GM23338 (cell line): Measurements from ENCODE around the gene ACP3. TPM values are rescaled to one million over a fixed set of nuclear protein-coding genes. Genes with fewer than 3 reads are reported as not detected.

Source experiments
- ATAC-seq: fragments of 200-7000 bp; cut with Tn5 transposase; 3 replicates; pipeline ENCODE4 v1.9.1; 2020
- DNase-seq: peaks from one replicate; pipeline ENCODE4 v3.0.0-alpha.2; 2015; ENCODE audit warnings: low spot score
- H2AFZ ChIP-seq: fragments of 200-600 bp; sonication (generic); 2 replicates; pipeline ENCODE4 v1.8.0; 2016; ENCODE audit warnings: antibody characterized with exemption, mild to moderate bottlenecking, moderate library complexity
- H3F3A ChIP-seq: fragments of 200-600 bp; sonication (generic); replicated peaks from 2 replicates; pipeline ENCODE4 v1.8.0; 2017; ENCODE audit warnings: antibody characterized with exemption, mixed run types, low read depth
- H3K27ac ChIP-seq: fragments of 200-600 bp; sonication (generic); 2 replicates; pipeline ENCODE4 v1.6.1; 2016; ENCODE audit warnings: low read depth
- H3K27me3 ChIP-seq: fragments of 200-600 bp; sonication (generic); 2 replicates; pipeline ENCODE4 v1.8.0; 2016; ENCODE audit warnings: mild to moderate bottlenecking, mixed run types, moderate library complexity; ENCODE audit not compliant: insufficient read depth
- H3K36me3 ChIP-seq: fragments of 200-600 bp; sonication (generic); 2 replicates; pipeline ENCODE4 v1.8.0; 2016; ENCODE audit warnings: mild to moderate bottlenecking; ENCODE audit not compliant: insufficient read depth
- H3K4me1 ChIP-seq: fragments of 200-600 bp; sonication (generic); 2 replicates; pipeline ENCODE4 v1.8.0; 2016; ENCODE audit warnings: mild to moderate bottlenecking, moderate library complexity; ENCODE audit not compliant: insufficient read depth
- H3K4me2 ChIP-seq: fragments of 200-600 bp; sonication (generic); 2 replicates; pipeline ENCODE4 v1.7.1; 2017; ENCODE audit warnings: mixed run types
- H3K4me3 ChIP-seq: fragments of 200-600 bp; sonication (generic); 2 replicates; pipeline ENCODE4 v1.6.1; 2016; ENCODE audit warnings: mixed run types
- H3K79me2 ChIP-seq: fragments of 200-600 bp; sonication (generic); replicated peaks from 2 replicates; pipeline ENCODE4 v1.8.0; 2017; ENCODE audit warnings: mild to moderate bottlenecking; ENCODE audit not compliant: insufficient read depth
- H3K9me2 ChIP-seq: fragments of 200-600 bp; sonication (generic); 2 replicates; pipeline ENCODE4 v1.8.0; 2017; ENCODE audit not compliant: insufficient read depth
- H4K20me1 ChIP-seq: fragments of 200-600 bp; sonication (generic); replicated peaks from 2 replicates; pipeline ENCODE4 v1.8.0; 2017; ENCODE audit warnings: mild to moderate bottlenecking; ENCODE audit not compliant: insufficient read depth
- H3K27ac Mint-ChIP-seq: 2 replicates; pipeline ENCODE4 v1.8.0; 2020; ENCODE audit warnings: inconsistent platforms, mild to moderate bottlenecking, moderate library complexity, mixed read lengths
- H3K27me3 Mint-ChIP-seq: 3 replicates; pipeline ENCODE4 v1.8.0; 2022; ENCODE audit warnings: low read depth, mild to moderate bottlenecking, moderate library complexity, mixed read lengths, inconsistent platforms; ENCODE audit not compliant: insufficient read depth, poor library complexity
- H3K36me3 Mint-ChIP-seq: 3 replicates; pipeline ENCODE4 v1.8.0; 2021; ENCODE audit warnings: low read depth, mild to moderate bottlenecking, inconsistent platforms, moderate library complexity, mixed read lengths
- H3K4me1 Mint-ChIP-seq: 3 replicates; pipeline ENCODE4 v1.8.0; 2020; ENCODE audit warnings: mild to moderate bottlenecking, inconsistent platforms, mixed read lengths
- H3K4me3 Mint-ChIP-seq: 3 replicates; pipeline ENCODE4 v1.8.0; 2021; ENCODE audit warnings: moderate library complexity, mild to moderate bottlenecking, inconsistent platforms, mixed read lengths
- H3K9me3 Mint-ChIP-seq: 3 replicates; pipeline ENCODE4 v1.8.0; 2020; ENCODE audit warnings: moderate library complexity, mild to moderate bottlenecking, inconsistent platforms, mixed read lengths
- CREB1 ChIP-seq: fragments of 250-450 bp; sonication (Bioruptor Pico); IDR thresholded peaks from 2 replicates; pipeline ENCODE4 v1.5.0; 2020; ENCODE audit warnings: low read depth, mild to moderate bottlenecking, moderate library complexity
- ETS1 ChIP-seq: IDR thresholded peaks from 2 replicates; pipeline ENCODE4 v1.6.1; 2016; ENCODE audit warnings: antibody characterized with exemption
- EZH2 ChIP-seq: fragments of 200-600 bp; sonication (generic); IDR thresholded peaks from one replicate; pipeline ENCODE4 v1.8.0; 2017; ENCODE audit warnings: antibody characterized with exemption, mild to moderate bottlenecking, low read depth; ENCODE audit not compliant: unreplicated experiment
- EZH2phosphoT487 ChIP-seq: fragments of 200-600 bp; sonication (generic); IDR thresholded peaks from one replicate; pipeline ENCODE4 v1.8.1; 2018; ENCODE audit warnings: antibody characterized with exemption; ENCODE audit not compliant: unreplicated experiment
- JUNB ChIP-seq: IDR thresholded peaks from one replicate; pipeline ENCODE4 v1.6.1; 2016; ENCODE audit warnings: antibody characterized with exemption; ENCODE audit not compliant: unreplicated experiment
- NANOG ChIP-seq: IDR thresholded peaks from 2 replicates; pipeline ENCODE4 v1.6.1; 2016; ENCODE audit warnings: antibody characterized with exemption, borderline replicate concordance
- POLR2AphosphoS5 ChIP-seq: IDR thresholded peaks from 2 replicates; pipeline ENCODE4 v1.6.1; 2016; ENCODE audit warnings: antibody characterized with exemption, low read depth
- REST ChIP-seq: IDR thresholded peaks from one replicate; pipeline ENCODE4 v1.6.1; 2018; ENCODE audit warnings: antibody characterized with exemption; ENCODE audit not compliant: unreplicated experiment
- STAT1 ChIP-seq: IDR thresholded peaks from one replicate; pipeline ENCODE4 v1.6.1; 2016; ENCODE audit warnings: antibody characterized with exemption; ENCODE audit not compliant: unreplicated experiment
- ZNF114 ChIP-seq: fragments of 250-450 bp; sonication (Bioruptor Pico); IDR thresholded peaks from 2 replicates; pipeline ENCODE4 v1.5.0; 2020; ENCODE audit warnings: mild to moderate bottlenecking, moderate library complexity
- ZNF331 ChIP-seq: fragments of 250-450 bp; sonication (Bioruptor Pico); IDR thresholded peaks from 2 replicates; pipeline ENCODE4 v1.5.0; 2020; ENCODE audit warnings: low read depth, mild to moderate bottlenecking, moderate library complexity
- ZNF462 ChIP-seq: fragments of 250-450 bp; sonication (Bioruptor Pico); IDR thresholded peaks from 2 replicates; pipeline ENCODE4 v1.5.0; 2020; ENCODE audit warnings: mild to moderate bottlenecking, moderate library complexity
- polyA plus RNA-seq: library from polyadenylated mRNA; unstranded; fragments of >200 nt; fragmentation: Nextera tagmentation; extraction: Ambion mirVana; gene quantifications from 2 replicates; pipeline ENCODE4 v1.2.1, GENCODE V29; 2016
- total RNA-seq: library from RNA; depleted of rRNA; stranded (reverse); fragments of >200 nt; shearing (Covaris generic); gene quantifications from 2 replicates; pipeline ENCODE4 v1.2.3, GENCODE V29; 2014

Gene ACP3
- total and polyA plus RNA-seq, 2 experiments from 2014 or later, result 1.1 to 3.5 TPM

- Histone ChIP-seq H3K79me2 (no peaks in the 10 kb centered on the region), H3K4me1 (peaks cover 16% of the 10 kb centered on the region), H3K9me2 (no peaks in the 10 kb centered on the region), H3K4me3 (no peak overlapping the region), H3K27ac (no peak overlapping the region), H3K27me3 (no peaks in the 10 kb centered on the region), H4K20me1 (no peaks in the 10 kb centered on the region), H3K36me3 (no peaks in the 10 kb centered on the region), H3K4me2 (no peak overlapping the region), H2AFZ (no peak overlapping the region), H3F3A (no peaks in the 10 kb centered on the region)
- H3K27me3 Mint-ChIP-seq, result no peaks in the 10 kb centered on the region
- no peaks in the 10 kb centered on the region for H3K36me3 Mint-ChIP-seq
- no peak for TF ChIP-seq POLR2AphosphoS5
- TF ChIP-seq ZNF114, result no peak
- no peaks in the 10 kb centered on the region for H3K9me3 Mint-ChIP-seq
- no peak overlapping the region for H3K4me3 Mint-ChIP-seq
- no peak overlapping the region for H3K27ac Mint-ChIP-seq
- peaks cover 27% of the 10 kb centered on the region for H3K4me1 Mint-ChIP-seq
- ATAC-seq (no peak), DNase-seq (no peak)
These were observed 31.3 kb downstream of the ACP3 start for GRCh38 chr3:132348531-132348930.

- Mint-ChIP-seq H3K4me3 (peak overlapping the region; percentile 1; the same call in 1 of the 3 replicates), H3K9me3 (no peaks in the 10 kb centered on the region), H3K27me3 (no peaks in the 10 kb centered on the region), H3K36me3 (no peaks in the 10 kb centered on the region), H3K4me1 (peaks cover 26% of the 10 kb centered on the region), H3K27ac (peak overlapping the region; percentile 29)
- no peak for DNase-seq
- H3K4me3 ChIP-seq, result no peak overlapping the region
- H4K20me1 ChIP-seq, result no peaks in the 10 kb centered on the region
- ATAC-seq, result no peak
- H3K27me3 ChIP-seq, result no peaks in the 10 kb centered on the region
- H3K27ac ChIP-seq, result no peak overlapping the region
- H3K79me2 ChIP-seq, result no peaks in the 10 kb centered on the region
- peak overlapping the region; percentile 25 for H3K4me2 ChIP-seq
- H2AFZ ChIP-seq, result peak overlapping the region; percentile 29; the same call in 1 of the 2 replicates
- no peaks in the 10 kb centered on the region for H3F3A ChIP-seq
- H3K4me1 ChIP-seq, result peaks cover 16% of the 10 kb centered on the region
- H3K9me2 ChIP-seq, result no peaks in the 10 kb centered on the region
- no peaks in the 10 kb centered on the region for H3K36me3 ChIP-seq
- no peak for TF ChIP-seq EZH2phosphoT487
- TF ChIP-seq NANOG, result no peak
- TF ChIP-seq ZNF462 (CRISPR knock-in tag), result no peak
- TF ChIP-seq JUNB, result no peak
- no peak for TF ChIP-seq ETS1
- no peak for TF ChIP-seq EZH2
- TF ChIP-seq REST, result no peak
- no peak for TF ChIP-seq CREB1 (CRISPR knock-in tag)
- no peak for TF ChIP-seq STAT1
- TF ChIP-seq ZNF114, result no peak
- TF ChIP-seq ZNF331 (CRISPR knock-in tag), result no peak
These were observed 33.6 kb downstream of the ACP3 start for GRCh38 chr3:132350814-132351213.
